GM18511 (cell line): ENCODE measurements around the gene PLEKHG4B.

Experiments
- ATAC-seq: cut with Tn5 transposase; IDR thresholded peaks from one replicate; pipeline ENCODE4 v1.9.1; 2021; ENCODE audit warnings: mild to moderate bottlenecking, moderate library complexity; ENCODE audit not compliant: unreplicated experiment

PLEKHG4B gene

GRCh38 chr5:128446-128845 lies 36.5 kb downstream of the PLEKHG4B start:
- no peak for ATAC-seq

DNA sequence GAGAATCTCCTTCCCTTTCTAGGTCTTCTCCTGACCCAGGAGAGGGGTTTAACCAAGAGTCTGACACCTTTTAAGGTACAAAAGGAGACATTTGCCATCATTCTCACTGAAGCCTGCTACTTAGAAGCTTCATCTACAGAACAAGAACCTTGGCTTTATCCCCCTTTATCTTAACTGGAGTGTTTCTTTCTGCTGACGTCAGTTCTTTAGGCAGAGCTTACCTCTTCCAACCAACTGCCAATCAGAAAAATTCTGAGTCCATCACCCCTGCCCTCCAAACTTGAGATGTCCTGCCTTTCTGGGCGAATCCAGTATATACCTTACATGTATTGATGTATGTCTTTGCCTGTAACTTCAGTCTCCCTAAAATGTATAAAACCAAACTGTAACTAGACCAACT lies 37.2 kb downstream of the PLEKHG4B start:
- no peak for ATAC-seq

DNA sequence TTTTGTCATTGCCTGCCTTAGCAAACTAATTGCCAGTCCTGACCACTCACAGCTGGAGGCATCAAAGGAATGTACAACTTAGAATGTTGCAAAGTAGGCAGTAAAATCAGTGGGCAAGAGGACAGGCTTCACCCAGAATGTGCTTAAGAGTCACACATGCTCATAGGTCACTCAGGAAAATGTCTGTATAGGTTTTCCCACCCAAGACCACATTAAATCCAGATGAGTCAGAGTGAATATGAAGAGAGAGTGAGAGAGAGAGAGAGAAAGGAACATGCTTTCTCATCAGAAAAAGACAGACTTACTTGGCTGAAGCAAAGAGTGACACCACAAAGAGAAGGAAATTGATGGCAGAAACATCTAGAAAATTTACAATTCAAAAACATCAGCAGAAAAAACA lies 37.9 kb downstream of the PLEKHG4B start:
- no peak for ATAC-seq

- ATAC-seq, result no peak
These were observed 38.7 kb downstream of the PLEKHG4B start for GRCh38 chr5:130601-131131.

GRCh38 chr5:136901-137300 lies 44.9 kb downstream of the PLEKHG4B start:
- ATAC-seq, result no peak

GRCh38 chr5:137741-138140 lies 45.8 kb downstream of the PLEKHG4B start:
- ATAC-seq, result no peak

- no peak for ATAC-seq
These were observed 47.0 kb downstream of the PLEKHG4B start for GRCh38 chr5:138936-139335.

- ATAC-seq, result no peak
These were observed 47.8 kb downstream of the PLEKHG4B start for GRCh38 chr5:139579-140442.

- no peak for ATAC-seq
These were observed 48.5 kb downstream of the PLEKHG4B start for GRCh38 chr5:140443-140829.

DNA sequence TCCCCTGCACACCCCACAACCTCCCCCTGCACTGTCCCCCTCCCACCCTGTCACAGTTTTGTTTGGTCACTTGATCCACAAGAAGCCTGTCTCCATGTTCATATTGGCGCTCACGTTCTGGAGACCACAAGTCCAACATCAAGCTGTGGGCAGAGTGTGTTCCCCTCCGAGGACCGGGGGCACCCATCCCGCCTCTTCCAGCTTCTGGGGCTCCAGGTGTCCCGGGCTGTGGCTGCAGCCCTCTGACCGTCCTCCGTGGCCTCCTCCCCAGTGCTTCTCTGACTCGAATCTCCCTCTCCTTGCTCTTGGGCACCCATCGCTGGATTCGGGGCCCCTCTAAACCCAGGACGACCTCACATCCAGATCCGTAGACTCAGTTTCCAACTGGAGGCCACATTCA lies 49.2 kb downstream of the PLEKHG4B start:
- ATAC-seq, result no peak

GRCh38 chr5:141761-142160 lies 49.8 kb downstream of the PLEKHG4B start:
- no peak for ATAC-seq

DNA sequence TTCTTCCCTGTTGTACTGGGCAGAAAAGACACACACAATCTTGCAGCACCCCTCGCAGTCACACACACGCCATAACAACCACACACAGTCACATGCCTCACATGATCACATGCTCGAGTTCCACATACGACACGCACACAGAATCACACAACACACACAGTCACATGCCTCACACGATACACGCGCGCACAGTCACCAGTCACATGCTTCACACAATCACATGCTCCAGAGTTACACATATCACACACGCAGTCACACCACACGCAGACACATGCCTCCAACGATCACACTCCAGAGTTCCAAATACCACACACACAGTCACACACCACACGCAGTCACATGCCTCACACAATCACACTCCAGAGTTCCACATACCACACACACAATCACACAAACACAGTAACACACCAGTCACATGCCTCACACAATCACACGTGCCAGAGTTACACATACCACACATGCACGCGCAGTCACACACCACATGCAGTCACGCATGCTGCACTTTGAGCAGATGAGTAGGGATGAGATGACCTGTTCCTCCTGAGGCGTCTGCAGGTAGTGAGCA lies 50.4 kb downstream of the PLEKHG4B start:
- no peak for ATAC-seq

GRCh38 chr5:143041-143440 lies 51.1 kb downstream of the PLEKHG4B start:
- no peak for ATAC-seq

GRCh38 chr5:144941-145340 lies 53.0 kb downstream of the PLEKHG4B start:
- ATAC-seq, result no peak

- ATAC-seq, result no peak
These were observed 53.8 kb downstream of the PLEKHG4B start for GRCh38 chr5:145585-146323.

DNA sequence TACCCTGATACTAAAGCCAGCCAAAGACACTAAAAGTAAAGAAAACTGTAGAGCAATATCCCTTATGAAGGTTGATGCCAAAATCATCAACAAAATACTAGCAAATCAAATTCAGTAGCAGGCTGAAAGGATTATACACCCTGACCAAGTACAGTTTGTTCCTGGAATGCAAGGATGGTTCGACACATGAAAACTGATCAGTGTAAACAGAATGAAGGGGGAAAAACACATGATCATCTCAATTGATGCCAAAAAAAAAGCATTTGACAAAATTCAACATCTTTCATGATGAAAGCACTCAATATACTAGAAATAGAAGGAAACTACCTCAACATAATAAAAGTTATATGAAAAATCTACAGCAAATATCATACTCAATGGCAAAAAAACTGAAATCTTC lies 55.8 kb downstream of the PLEKHG4B start:
- no peak for ATAC-seq

GRCh38 chr5:149745-150485 lies 57.9 kb downstream of the PLEKHG4B start:
- ATAC-seq, result no peak

DNA sequence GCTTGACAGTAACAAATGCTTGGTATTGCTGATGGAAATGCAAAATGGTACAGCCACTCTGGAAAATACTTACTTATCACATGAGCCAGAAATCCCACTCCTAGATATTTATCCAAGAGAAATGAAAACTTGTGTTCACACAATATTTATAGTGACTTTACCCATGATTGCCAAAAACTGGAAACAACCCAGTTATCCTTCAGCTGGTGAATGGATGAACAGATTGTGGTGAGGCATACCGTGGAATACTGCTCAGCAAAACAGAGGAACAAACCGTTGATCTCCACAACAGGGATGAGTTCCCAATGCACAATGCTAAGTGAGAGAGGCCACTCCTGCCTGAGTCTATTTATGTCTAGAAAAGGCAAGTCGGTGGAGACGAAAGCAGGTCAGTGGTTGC lies 58.8 kb downstream of the PLEKHG4B start:
- no peak for ATAC-seq

DNA sequence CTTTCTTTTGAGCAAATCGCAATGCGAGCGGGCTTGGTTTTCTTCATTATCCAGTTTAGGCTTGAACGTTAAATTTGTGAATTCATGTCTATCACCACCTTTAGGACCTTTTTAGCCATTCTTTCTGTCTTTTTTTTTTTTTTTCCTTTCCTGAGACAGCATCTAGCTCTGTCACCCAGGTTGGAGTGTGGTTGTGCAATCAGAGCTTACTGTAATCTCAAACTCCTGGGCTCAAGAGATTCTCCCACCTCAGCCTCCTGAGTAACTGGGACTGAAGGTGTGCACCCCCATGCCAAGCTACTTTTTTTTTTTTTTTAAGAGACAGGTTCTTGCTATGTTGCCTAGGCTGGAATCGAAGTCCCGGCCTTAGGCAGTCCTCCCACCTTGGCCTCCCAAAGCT lies 60.1 kb downstream of the PLEKHG4B start:
- no peak for ATAC-seq

- ATAC-seq, result no peak
These were observed 61.3 kb downstream of the PLEKHG4B start for GRCh38 chr5:153256-153655.

GRCh38 chr5:154236-154635 lies 62.3 kb downstream of the PLEKHG4B start:
- no peak for ATAC-seq
